OCI-LY7 (cell line): Measurements from ENCODE around the gene SYTL3. TPM values are rescaled to one million over a fixed set of nuclear protein-coding genes. Genes with fewer than 3 reads are reported as not detected.
"Not testable (repeated sequence)": the region's sequence is repeated elsewhere in the genome, so short reads cannot be mapped to it uniquely, and the experiment has no call there.

Source experiments
- BruUV-seq: library from RNA; stranded (reverse); fragments of 400-500 nt; replicated peaks from 2 replicates; lab custom pipeline; 2021; lab: Mats Ljungman, UMichigan
- CTCF ChIA-PET: fragments of 300-600 bp; sonication (Branson Sonifier 250); formaldehyde crosslinking; loops from one replicate; lab custom pipeline; 2022; ENCODE audit warnings: antibody characterized with exemption; ENCODE audit not compliant: unreplicated experiment; lab: Charles Lee
- POLR2A ChIA-PET: fragments of 300-600 bp; sonication (Branson Sonifier 250); formaldehyde crosslinking; loops from one replicate; lab custom pipeline; 2022; ENCODE audit warnings: antibody characterized with exemption; lab: Charles Lee
- DNase-seq: peaks from one replicate; pipeline ENCODE4 v3.0.0-alpha.2; 2015; ENCODE audit warnings: low spot score
- H2AFZ ChIP-seq: fragments of 200-600 bp; sonication (generic), shearing (Covaris generic); 2 replicates; pipeline ENCODE4 v1.6.1; 2014; ENCODE audit warnings: mild to moderate bottlenecking, antibody characterized with exemption, low read length, moderate library complexity
- H3K27ac ChIP-seq: fragments of 200-600 bp; sonication (generic); 2 replicates; pipeline ENCODE4 v1.5.1; 2014; ENCODE audit warnings: mixed run types, low read depth, mild to moderate bottlenecking, moderate library complexity, low read length, inconsistent platforms; ENCODE audit not compliant: poor library complexity, severe bottlenecking
- H3K36me3 ChIP-seq: fragments of 200-600 bp; sonication (generic); 2 replicates; pipeline ENCODE4 v1.6.1; 2014; ENCODE audit warnings: mild to moderate bottlenecking, antibody characterized with exemption, low read length, moderate library complexity, mixed read lengths; ENCODE audit not compliant: insufficient read depth
- H3K4me1 ChIP-seq: fragments of 200-600 bp; sonication (generic); 2 replicates; pipeline ENCODE4 v1.5.1; 2014; ENCODE audit warnings: mild to moderate bottlenecking, low read length; ENCODE audit not compliant: insufficient read depth, poor library complexity, severe bottlenecking
- H3K4me2 ChIP-seq: fragments of 200-600 bp; sonication (generic); 2 replicates; pipeline ENCODE4 v1.6.1; 2014; ENCODE audit warnings: mild to moderate bottlenecking, low read length
- H3K4me3 ChIP-seq: fragments of 200-600 bp; sonication (generic); 2 replicates; pipeline ENCODE4 v1.5.1; 2014; ENCODE audit warnings: mild to moderate bottlenecking, low read depth, low read length; ENCODE audit not compliant: poor library complexity, severe bottlenecking
- H3K79me2 ChIP-seq: fragments of 200-600 bp; sonication (generic); 2 replicates; pipeline ENCODE4 v1.6.1; 2016; ENCODE audit warnings: low read depth, mild to moderate bottlenecking, low read length, moderate library complexity, mixed read lengths; ENCODE audit not compliant: insufficient read depth
- H3K9me2 ChIP-seq: fragments of 200-600 bp; sonication (generic); 2 replicates; pipeline ENCODE4 v1.6.1; 2016; ENCODE audit warnings: mild to moderate bottlenecking, low read length, mixed read lengths; ENCODE audit not compliant: insufficient read depth
- H3K9me3 ChIP-seq: fragments of 200-600 bp; sonication (generic); 2 replicates; pipeline ENCODE4 v1.6.1; 2014; ENCODE audit warnings: mild to moderate bottlenecking, mixed run types, low read length, mixed read lengths
- H4K20me1 ChIP-seq: fragments of 200-600 bp; sonication (generic); 2 replicates; pipeline ENCODE4 v1.6.1; 2014; ENCODE audit warnings: mild to moderate bottlenecking, antibody characterized with exemption, low read length, moderate library complexity, mixed read lengths; ENCODE audit not compliant: insufficient read depth
- EZH2phosphoT487 ChIP-seq: fragments of 200-600 bp; sonication (generic); IDR thresholded peaks from 2 replicates; pipeline ENCODE4 v1.6.1; 2018; ENCODE audit warnings: low read depth, borderline replicate concordance, mild to moderate bottlenecking, mixed run types, antibody characterized with exemption, low read length, moderate library complexity, mixed read lengths
- intact Hi-C: fragments of 100-400 bp; cut with micrococcal nuclease; formaldehyde crosslinking; loops from one replicate; pipeline ENCODE4 v1.10.0; 2022; ENCODE audit not compliant: unreplicated experiment
- total RNA-seq, 2 experiments: library from RNA; depleted of rRNA in 1 of 2; stranded (reverse); fragments of >200 nt in 1 of 2; shearing (Covaris generic) in 1 of 2; gene quantifications; 2 replicates each; pipeline ENCODE4 v1.2.3, GENCODE V29; 2014 to 2022
- TF ChIP-seq, protein P1 (sequence below): fragments of 200-600 bp; sonication (generic); conservative IDR thresholded peaks from 2 replicates; pipeline ENCODE4 v1.5.1; 2014; ENCODE audit warnings: mild to moderate bottlenecking, antibody characterized with exemption, low read length, moderate library complexity, mixed read lengths

Gene SYTL3
- total RNA-seq, 2 experiments from 2014 or later = 0.32 to 0.89 TPM

DNA sequence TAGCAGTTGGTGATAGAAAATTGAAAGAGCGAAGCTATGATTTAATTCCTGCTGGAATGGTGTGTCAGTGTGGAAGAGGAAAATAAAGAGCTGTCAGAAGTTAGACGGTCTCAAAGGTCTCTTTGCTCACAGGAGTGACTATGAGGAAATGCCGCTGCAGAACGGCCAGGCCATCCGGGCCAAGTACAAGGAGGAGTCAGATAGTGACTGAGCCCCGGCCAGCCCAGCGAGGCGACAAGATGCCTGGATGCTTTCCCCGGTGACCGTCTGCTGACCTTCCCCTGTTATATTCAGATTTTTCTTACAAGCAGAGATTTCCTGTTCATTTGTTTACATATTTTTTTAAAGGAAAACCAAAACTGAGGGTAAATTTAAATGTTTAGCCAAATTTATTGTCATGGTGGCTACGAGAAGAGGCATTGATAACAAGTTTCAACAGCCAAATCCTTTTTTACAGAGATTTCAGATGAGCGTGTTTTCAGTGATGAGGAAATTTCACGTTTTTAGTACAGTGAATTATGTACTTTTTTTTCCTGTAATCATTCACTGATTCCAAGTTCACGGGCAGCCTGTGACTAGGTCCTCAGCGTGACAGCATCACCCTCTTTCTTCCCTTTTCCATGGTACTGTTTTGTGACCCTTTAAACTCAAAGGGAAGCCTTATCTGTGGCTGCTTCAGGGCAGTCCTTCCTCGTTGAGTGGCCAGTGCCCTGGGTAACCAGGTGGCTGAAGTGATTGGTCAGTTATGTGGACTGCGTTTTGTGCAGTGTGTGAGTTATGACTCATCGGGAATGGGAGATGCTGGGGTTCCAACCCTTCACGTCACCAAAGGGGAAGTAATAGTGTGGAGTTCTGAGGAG is 17.9 kb upstream of the SYTL3 start:
- no TSS peak for BruUV-seq
- Histone ChIP-seq H3K27ac (no peak overlapping the region), H3K79me2 (no peaks in the 10 kb centered on the region), H3K9me3 (no peaks in the 10 kb centered on the region), H3K4me2 (no peak overlapping the region), H3K4me1 (no peaks in the 10 kb centered on the region), H2AFZ (no peak overlapping the region), H3K9me2 (no peaks in the 10 kb centered on the region), H4K20me1 (no peaks in the 10 kb centered on the region), H3K36me3 (peaks cover 55% of the 10 kb centered on the region; the same call in 1 of the 2 replicates), H3K4me3 (no peak overlapping the region)
- ChIA-PET POLR2A (interaction anchor here (1.3 kb wide), 2 partner anchors 10 to 12 kb away, joined by 3 to 5 read pairs; partner anchors contain the start of gene DYNLT1), CTCF (no interaction called here)
- intact Hi-C loops = no loop called here
- no peak for TF ChIP-seq EZH2phosphoT487
- TF ChIP-seq, protein P1, sequence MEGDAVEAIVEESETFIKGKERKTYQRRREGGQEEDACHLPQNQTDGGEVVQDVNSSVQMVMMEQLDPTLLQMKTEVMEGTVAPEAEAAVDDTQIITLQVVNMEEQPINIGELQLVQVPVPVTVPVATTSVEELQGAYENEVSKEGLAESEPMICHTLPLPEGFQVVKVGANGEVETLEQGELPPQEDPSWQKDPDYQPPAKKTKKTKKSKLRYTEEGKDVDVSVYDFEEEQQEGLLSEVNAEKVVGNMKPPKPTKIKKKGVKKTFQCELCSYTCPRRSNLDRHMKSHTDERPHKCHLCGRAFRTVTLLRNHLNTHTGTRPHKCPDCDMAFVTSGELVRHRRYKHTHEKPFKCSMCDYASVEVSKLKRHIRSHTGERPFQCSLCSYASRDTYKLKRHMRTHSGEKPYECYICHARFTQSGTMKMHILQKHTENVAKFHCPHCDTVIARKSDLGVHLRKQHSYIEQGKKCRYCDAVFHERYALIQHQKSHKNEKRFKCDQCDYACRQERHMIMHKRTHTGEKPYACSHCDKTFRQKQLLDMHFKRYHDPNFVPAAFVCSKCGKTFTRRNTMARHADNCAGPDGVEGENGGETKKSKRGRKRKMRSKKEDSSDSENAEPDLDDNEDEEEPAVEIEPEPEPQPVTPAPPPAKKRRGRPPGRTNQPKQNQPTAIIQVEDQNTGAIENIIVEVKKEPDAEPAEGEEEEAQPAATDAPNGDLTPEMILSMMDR = no peak
- DNase-seq = no peak

DNA sequence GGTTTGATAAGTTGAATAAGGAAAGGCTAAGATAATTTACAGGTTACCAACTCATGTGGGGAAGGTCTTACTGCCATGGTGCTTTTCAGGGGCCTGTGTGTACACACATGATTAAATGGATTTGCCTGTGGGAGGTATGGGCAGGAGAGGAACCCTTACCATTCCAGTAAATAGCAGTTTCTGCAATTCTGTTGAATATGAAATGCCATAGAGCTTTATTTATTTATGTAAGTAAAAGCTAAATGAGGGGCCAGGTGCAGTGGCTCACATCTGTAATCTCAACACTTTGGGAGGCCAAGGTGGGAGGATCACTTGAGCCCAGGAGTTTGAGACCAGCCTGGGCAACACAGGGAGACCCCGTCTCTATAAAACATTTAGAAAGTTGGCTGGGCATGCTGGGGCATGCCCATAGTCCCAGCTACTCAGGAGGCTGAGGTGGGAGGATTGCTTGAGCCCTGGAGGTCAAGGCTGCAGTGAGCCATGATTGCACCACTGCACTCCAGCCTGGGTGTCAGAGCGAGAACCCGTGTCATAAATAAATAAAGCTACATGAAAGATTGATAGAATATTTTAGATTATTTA is 17.2 kb upstream of the SYTL3 start:
- H3K9me3 ChIP-seq, H3K4me3 ChIP-seq, DNase-seq, H3K4me1 ChIP-seq, H3K27ac ChIP-seq, H2AFZ ChIP-seq, CTCF ChIA-PET, H3K4me2 ChIP-seq, BruUV-seq, H3K79me2 ChIP-seq, intact Hi-C loops, H3K9me2 ChIP-seq, H4K20me1 ChIP-seq: not testable (repeated sequence)
- peaks cover 61% of the 10 kb centered on the region; the same call in 1 of the 2 replicates for H3K36me3 ChIP-seq
- POLR2A ChIA-PET = interaction anchor here (0.5 to 1.3 kb wide), 3 partner anchors 9 to 31 kb away, joined by 3 to 5 read pairs (median 3); partner anchors contain the start of gene DYNLT1

DNA sequence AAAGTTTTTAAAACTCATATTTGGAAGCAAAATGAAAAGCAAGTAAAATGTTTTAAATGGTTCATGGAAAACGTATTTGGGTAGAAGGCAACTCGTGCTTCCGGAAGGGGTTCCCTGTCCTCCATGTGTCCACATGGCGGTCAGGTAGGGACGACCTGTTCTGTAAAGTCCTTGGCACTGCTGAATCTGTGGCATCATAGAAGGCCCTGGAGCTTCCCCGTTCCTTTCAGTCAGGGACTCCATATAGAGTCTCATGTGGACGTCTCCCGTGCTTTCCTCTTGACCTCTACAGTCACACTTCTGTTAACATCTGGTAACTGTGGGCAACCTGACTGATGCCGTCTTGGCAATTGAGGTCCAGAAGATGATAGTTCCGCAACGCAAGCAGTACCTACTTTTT is 16.7 kb upstream of the SYTL3 start:
- Histone ChIP-seq H3K9me2 (no peaks in the 10 kb centered on the region), H3K4me1 (no peaks in the 10 kb centered on the region), H3K4me2 (no peak overlapping the region), H3K9me3 (no peaks in the 10 kb centered on the region), H3K4me3 (no peak overlapping the region), H3K36me3 (peaks cover 63% of the 10 kb centered on the region; the same call in 1 of the 2 replicates), H2AFZ (no peak overlapping the region), H3K79me2 (no peaks in the 10 kb centered on the region), H3K27ac (no peak overlapping the region), H4K20me1 (no peaks in the 10 kb centered on the region)
- intact Hi-C loops = no loop called here
- ChIA-PET CTCF (no interaction called here), POLR2A (interaction anchor here (0.5 to 1.3 kb wide), 4 partner anchors 9 to 443 kb away, joined by 3 to 5 read pairs (median 3); partner anchors contain the start of gene DYNLT1)
- TF ChIP-seq, protein P1 = no peak
- TF ChIP-seq EZH2phosphoT487 = no peak
- BruUV-seq = no TSS peak
- DNase-seq = no peak
